ENCODE data around the gene LGI4.

LGI4 gene

GRCh38 chr19:35123573-35123972 is 11.3 kb downstream of the LGI4 start:
- H3K27ac ChIP-seq (replicated peaks): no peak overlapping the region
- H3K4me3 ChIP-seq (replicated peaks; ENCODE audit: insufficient read depth, low read length): no peak overlapping the region
- no peak for DNase-seq (ENCODE audit: low read depth in 1 of 2, low spot score in 1 of 2)
- TF ChIP-seq REST (IDR thresholded peaks at IDR 0.05; ENCODE audit: insufficient replicate concordance, low read depth): no peak
- no peak for TF ChIP-seq CTCF (IDR thresholded peaks at IDR 0.05; ENCODE audit: insufficient read depth, low read length)
- no peak for TF ChIP-seq SPI1 (IDR thresholded peaks at IDR 0.05; ENCODE audit: borderline replicate concordance, low read depth)
- no peak for TF ChIP-seq GABPA (IDR thresholded peaks at IDR 0.05; ENCODE audit: low read depth)
- TF ChIP-seq POLR2AphosphoS5 (IDR thresholded peaks at IDR 0.05; ENCODE audit: low read depth): no peak
- H3K27me3 ChIP-seq (ENCODE audit: insufficient read depth, poor library complexity, severe bottlenecking): no peaks in the 10 kb centered on the region

- no peak overlapping the region for H3K4me3 ChIP-seq (replicated peaks; ENCODE audit: insufficient read depth, low read length)
- no peak for TF ChIP-seq GABPA (IDR thresholded peaks at IDR 0.05; ENCODE audit: low read depth)
- TF ChIP-seq SPI1 (IDR thresholded peaks at IDR 0.05; ENCODE audit: borderline replicate concordance, low read depth): no peak
- TF ChIP-seq CTCF (IDR thresholded peaks at IDR 0.05; ENCODE audit: insufficient read depth, low read length): no peak
- no peak for TF ChIP-seq POLR2AphosphoS5 (IDR thresholded peaks at IDR 0.05; ENCODE audit: low read depth)
- no peak for TF ChIP-seq REST (IDR thresholded peaks at IDR 0.05; ENCODE audit: insufficient replicate concordance, low read depth)
- H3K27me3 ChIP-seq (ENCODE audit: insufficient read depth, poor library complexity, severe bottlenecking): no peaks in the 10 kb centered on the region
Observed at GRCh38 chr19:35122687-35123551, 11.9 kb downstream of the LGI4 start.

GRCh38 chr19:35120898-35121297 is 14.0 kb downstream of the LGI4 start:
- Histone ChIP-seq H3K27ac (replicated peaks) (no peak overlapping the region), H3K27me3 (ENCODE audit: insufficient read depth, poor library complexity, severe bottlenecking) (no peaks in the 10 kb centered on the region), H3K4me3 (replicated peaks; ENCODE audit: insufficient read depth, low read length) (no peak overlapping the region)
- TF ChIP-seq POLR2AphosphoS5 (IDR thresholded peaks at IDR 0.05; ENCODE audit: low read depth) (no peak), SPI1 (IDR thresholded peaks at IDR 0.05; ENCODE audit: borderline replicate concordance, low read depth) (no peak), REST (IDR thresholded peaks at IDR 0.05; ENCODE audit: insufficient replicate concordance, low read depth) (no peak)
- no peak for DNase-seq (ENCODE audit: low read depth in 1 of 2, low spot score in 1 of 2)

More at GRCh38 chr19:35122687-35123551, 11.9 kb downstream of the LGI4 start:
- DNase-seq (ENCODE audit: low read depth in 1 of 2, low spot score in 1 of 2): no peak
- H3K27ac ChIP-seq (replicated peaks): no peak overlapping the region
